Upper lobe of right lung (tissue), 1 donor: ENCODE data around the gene PLEKHA6. TPM values are rescaled to one million over a fixed set of nuclear protein-coding genes. Genes with fewer than 3 reads are reported as not detected.

ENCODE experiments used
- ATAC-seq: fragments of 200-7000 bp; cut with Tn5 transposase; one replicate; pipeline ENCODE4 v1.9.1; 2020; ENCODE audit warnings: mild to moderate bottlenecking, moderate library complexity
- DNase-seq: peaks from one replicate; pipeline ENCODE4 v3.0.0-alpha.2; 2020
- H3K27ac ChIP-seq: fragments of 200-600 bp; one replicate; pipeline ENCODE4 v1.8.0; 2022
- H3K27me3 ChIP-seq: fragments of 200-600 bp; one replicate; pipeline ENCODE4 v1.8.0; 2022; ENCODE audit warnings: mild to moderate bottlenecking
- H3K36me3 ChIP-seq: fragments of 200-600 bp; one replicate; pipeline ENCODE4 v1.8.0; 2022
- H3K4me1 ChIP-seq: fragments of 200-600 bp; one replicate; pipeline ENCODE4 v1.8.0; 2022
- H3K4me3 ChIP-seq: fragments of 200-600 bp; one replicate; pipeline ENCODE4 v1.8.0; 2022; ENCODE audit warnings: mild to moderate bottlenecking
- H3K9me3 ChIP-seq: fragments of 200-600 bp; one replicate; pipeline ENCODE4 v1.8.0; 2022
- CTCF ChIP-seq: fragments of 200-600 bp; IDR thresholded peaks from one replicate; pipeline ENCODE4 v1.8.0; 2022; ENCODE audit warnings: antibody characterized with exemption
- intact Hi-C: fragments of 100-400 bp; cut with DNase I; formaldehyde crosslinking; loops from one replicate; pipeline ENCODE4 v1.11.0; 2022
- total RNA-seq: library from RNA; stranded (reverse); fragmentation: NEBNext Ultra II Directional; extraction: Animal tissue kit (Norgen Biotek cat#: 25700); gene quantifications from one replicate; pipeline ENCODE4 v1.2.1, GENCODE V29; 2021
- donor health status: DM: no; HTN: yes; CAD: no; lungs with severe emphysema.

Gene PLEKHA6
- total RNA-seq, 1 donor from 2014 or later = 7.1 TPM

- DNase-seq = no peak
- intact Hi-C loops = no loop called here
- Histone ChIP-seq H3K9me3 (no peaks in the 10 kb centered on the region), H3K36me3 (peaks cover 49% of the 10 kb centered on the region), H3K4me3 (peak overlapping the region; percentile 90), H3K4me1 (peaks cover 24% of the 10 kb centered on the region), H3K27me3 (no peaks in the 10 kb centered on the region), H3K27ac (peak overlapping the region; percentile 9)
- ATAC-seq = no peak
- no peak for TF ChIP-seq CTCF
These were observed 47.7 kb upstream of the PLEKHA6 start for GRCh38 chr1:204407295-204407971.

DNA sequence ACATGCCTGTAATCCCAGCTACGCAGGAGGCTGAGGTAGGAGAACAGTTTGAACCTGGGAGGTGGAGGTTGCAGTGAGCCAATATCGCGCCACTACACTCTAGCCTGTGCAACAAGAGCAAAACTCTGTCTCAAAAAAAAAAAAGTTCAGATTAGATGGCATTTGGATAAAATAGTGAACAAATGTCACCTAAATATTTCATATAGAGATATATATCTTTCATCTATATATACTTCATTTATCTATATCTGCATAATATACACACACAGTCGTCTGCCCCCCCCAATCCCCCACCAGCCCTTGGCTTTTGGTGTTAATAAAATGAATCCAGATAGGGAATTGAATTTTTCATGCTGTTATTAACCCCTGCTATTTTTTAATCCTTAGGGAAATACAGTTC is 46.9 kb upstream of the PLEKHA6 start:
- intact Hi-C loops = no loop called here
- no peak for DNase-seq
- TF ChIP-seq CTCF = no peak
- no peaks in the 10 kb centered on the region for H3K9me3 ChIP-seq
- H3K27me3 ChIP-seq = no peaks in the 10 kb centered on the region
- H3K27ac ChIP-seq = no peak overlapping the region
- no peak for ATAC-seq
- H3K4me3 ChIP-seq = peak overlapping the region; percentile 90
- H3K36me3 ChIP-seq = peaks cover 56% of the 10 kb centered on the region
- H3K4me1 ChIP-seq = peaks cover 22% of the 10 kb centered on the region

GRCh38 chr1:204405988-204406387 is 46.3 kb upstream of the PLEKHA6 start:
- Histone ChIP-seq H3K4me3 (peak overlapping the region; percentile 90), H3K27ac (no peak overlapping the region), H3K4me1 (peaks cover 22% of the 10 kb centered on the region), H3K27me3 (no peaks in the 10 kb centered on the region), H3K36me3 (peaks cover 62% of the 10 kb centered on the region), H3K9me3 (no peaks in the 10 kb centered on the region)
- intact Hi-C loops = no loop called here
- TF ChIP-seq CTCF = no peak
- peak; percentile 44 for ATAC-seq
- DNase-seq = no peak

DNA sequence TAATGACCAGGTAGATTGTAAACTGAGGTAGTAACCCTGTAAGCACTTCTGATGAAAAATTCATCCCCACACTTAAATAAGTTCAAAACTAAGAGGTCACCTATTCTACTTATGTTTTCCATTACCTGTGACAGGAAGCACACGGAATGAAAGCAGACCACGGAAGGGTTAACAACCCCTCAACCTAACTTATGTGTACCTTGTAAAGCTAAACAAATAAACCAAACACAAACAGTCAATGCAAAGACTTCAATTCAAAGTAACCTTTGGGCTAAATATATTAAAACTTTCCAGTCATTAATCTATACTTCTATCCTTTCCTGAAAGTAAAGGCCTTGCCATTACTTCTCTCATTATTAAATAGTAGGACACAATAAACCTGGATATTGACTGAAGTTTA is 44.9 kb upstream of the PLEKHA6 start:
- ATAC-seq (no peak), DNase-seq (no peak)
- intact Hi-C loops = no loop called here
- Histone ChIP-seq H3K4me1 (peaks cover 22% of the 10 kb centered on the region), H3K4me3 (no peak overlapping the region), H3K27ac (no peak overlapping the region), H3K36me3 (peaks cover 76% of the 10 kb centered on the region), H3K9me3 (no peaks in the 10 kb centered on the region), H3K27me3 (no peaks in the 10 kb centered on the region)
- TF ChIP-seq CTCF = no peak

GRCh38 chr1:204402391-204402790 is 42.7 kb upstream of the PLEKHA6 start:
- TF ChIP-seq CTCF = no peak
- intact Hi-C loops = no loop called here
- DNase-seq = no peak
- ATAC-seq = no peak
- H3K9me3 ChIP-seq = no peaks in the 10 kb centered on the region
- H3K27ac ChIP-seq = no peak overlapping the region
- H3K4me1 ChIP-seq = peaks cover 22% of the 10 kb centered on the region
- H3K4me3 ChIP-seq = no peak overlapping the region
- H3K36me3 ChIP-seq = peaks cover 77% of the 10 kb centered on the region
- no peaks in the 10 kb centered on the region for H3K27me3 ChIP-seq

DNA sequence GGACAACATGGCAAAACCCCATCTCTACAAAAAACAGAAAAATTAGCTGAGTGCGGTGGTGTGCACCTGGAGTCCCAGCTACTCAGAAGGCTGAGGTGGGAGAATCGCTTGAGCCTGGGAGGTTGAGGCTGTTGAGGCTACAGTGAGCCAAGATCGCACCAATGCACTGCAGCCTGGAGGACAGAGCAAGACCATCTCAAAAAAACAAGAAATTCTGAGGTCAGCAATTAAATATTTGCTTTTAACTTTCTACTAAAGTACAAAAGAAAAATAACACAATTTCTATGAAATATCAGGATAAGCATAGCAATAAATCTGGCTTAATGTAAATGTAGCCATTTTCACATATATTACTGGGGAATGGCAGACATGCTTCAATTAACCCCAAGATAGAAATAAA is 42.0 kb upstream of the PLEKHA6 start:
- TF ChIP-seq CTCF = no peak
- Histone ChIP-seq H3K27me3 (no peaks in the 10 kb centered on the region), H3K27ac (no peak overlapping the region), H3K4me1 (peaks cover 20% of the 10 kb centered on the region), H3K4me3 (no peak overlapping the region), H3K9me3 (no peaks in the 10 kb centered on the region), H3K36me3 (peaks cover 77% of the 10 kb centered on the region)
- ATAC-seq (no peak), DNase-seq (no peak)
- intact Hi-C loops = no loop called here
